Stimulated activated CD4-positive, alpha-beta T cell treated with anti-CD3 and anti-CD28 coated beads, Interleukin-2, amount 100 ng/mL, for 24 hours (primary cell): ENCODE results near the gene GPC3.
"Not testable (repeated sequence)": the region's sequence is repeated elsewhere in the genome, so short reads cannot be mapped to it uniquely, and the experiment has no call there.

Experiments used
- DNase-seq, 2 donors: peaks; one replicate each; pipeline ENCODE4 v3.0.0-alpha.2; 2020

The GPC3 gene

GRCh38 chrX:133836561-133836960, 148.8 kb downstream of the GPC3 start:
- DNase-seq, result no peak

GRCh38 chrX:133834771-133835170, 150.6 kb downstream of the GPC3 start:
- DNase-seq, result no peak

GRCh38 chrX:133819546-133819945, 165.8 kb downstream of the GPC3 start:
- no peak for DNase-seq

- DNase-seq, result no peak
Measured at GRCh38 chrX:133818019-133818418, 167.4 kb downstream of the GPC3 start.

- no peak for DNase-seq
Measured at GRCh38 chrX:133815496-133815895, 169.9 kb downstream of the GPC3 start.

GRCh38 chrX:133813971-133814370, 171.4 kb downstream of the GPC3 start:
- no peak for DNase-seq

- DNase-seq, result no peak
Measured at GRCh38 chrX:133812402-133812801, 173.0 kb downstream of the GPC3 start.

- no peak for DNase-seq
Measured at GRCh38 chrX:133810925-133811324, 174.5 kb downstream of the GPC3 start.

- DNase-seq, result no peak
Measured at GRCh38 chrX:133804072-133804471, 181.3 kb downstream of the GPC3 start.

- DNase-seq, result no peak
Measured at GRCh38 chrX:133796282-133796681, 189.1 kb downstream of the GPC3 start.

GRCh38 chrX:133794126-133794525, 191.3 kb downstream of the GPC3 start:
- DNase-seq, result no peak

GRCh38 chrX:133793626-133794025, 191.8 kb downstream of the GPC3 start:
- no peak for DNase-seq

- peak; percentile 45 to 61 for DNase-seq
Measured at GRCh38 chrX:133792198-133792953, 193.0 kb downstream of the GPC3 start.

- DNase-seq, result no peak
Measured at GRCh38 chrX:133789829-133790228, 195.6 kb downstream of the GPC3 start.

- no peak for DNase-seq
Measured at GRCh38 chrX:133786382-133786781, 199.0 kb downstream of the GPC3 start.

GRCh38 chrX:133783274-133783673, 202.1 kb downstream of the GPC3 start:
- no peak for DNase-seq

- DNase-seq, result no peak
Measured at GRCh38 chrX:133781174-133781573, 204.2 kb downstream of the GPC3 start.

GRCh38 chrX:133776072-133776471, 209.3 kb downstream of the GPC3 start:
- peak; percentile 34 to 49 for DNase-seq

GRCh38 chrX:133774807-133775206, 210.6 kb downstream of the GPC3 start:
- no peak for DNase-seq

- DNase-seq, result no peak
Measured at GRCh38 chrX:133771086-133771646, 214.2 kb downstream of the GPC3 start.

GRCh38 chrX:133762976-133763548, 222.3 kb downstream of the GPC3 start:
- not testable (repeated sequence) for DNase-seq

GRCh38 chrX:133754657-133755056, 230.7 kb downstream of the GPC3 start:
- DNase-seq, result no peak

GRCh38 chrX:133749951-133750350, 235.4 kb downstream of the GPC3 start:
- DNase-seq, result no peak

GRCh38 chrX:133749370-133749769, 236.0 kb downstream of the GPC3 start:
- DNase-seq, result no peak
